HG02623 (cell line): ENCODE measurements around the gene PLCL1.

Source experiments
- ATAC-seq: cut with Tn5 transposase; IDR thresholded peaks from one replicate; pipeline ENCODE4 v1.9.1; 2021; ENCODE audit warnings: moderate library complexity; ENCODE audit not compliant: unreplicated experiment

The PLCL1 gene

GRCh38 chr2:198102120-198102519 is 297.7 kb downstream of the PLCL1 start:
- no peak for ATAC-seq

GRCh38 chr2:198102856-198103255 is 298.5 kb downstream of the PLCL1 start:
- no peak for ATAC-seq

GRCh38 chr2:198106621-198107385 is 302.4 kb downstream of the PLCL1 start:
- no peak for ATAC-seq

DNA sequence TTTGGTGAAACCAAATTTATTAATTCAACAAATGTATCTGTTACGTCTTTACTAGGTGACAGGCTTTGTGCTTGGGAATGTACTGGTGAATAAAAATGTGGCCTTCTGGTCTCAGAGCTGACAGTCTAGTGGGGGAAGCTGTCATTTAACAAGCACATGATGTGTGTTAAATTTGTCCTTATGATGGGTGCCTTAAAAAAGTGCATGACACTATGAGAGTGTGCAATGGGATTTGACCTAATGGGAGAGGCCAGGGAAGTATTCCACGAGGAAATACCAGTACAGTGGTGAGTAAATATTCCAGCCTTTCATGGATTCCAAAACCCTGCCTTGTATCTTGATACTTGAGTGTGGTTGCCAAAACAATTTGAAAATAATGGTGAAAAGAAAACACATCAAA is 308.9 kb downstream of the PLCL1 start:
- ATAC-seq, result no peak

- ATAC-seq, result no peak
Observed at GRCh38 chr2:198114064-198114463, 309.7 kb downstream of the PLCL1 start.

DNA sequence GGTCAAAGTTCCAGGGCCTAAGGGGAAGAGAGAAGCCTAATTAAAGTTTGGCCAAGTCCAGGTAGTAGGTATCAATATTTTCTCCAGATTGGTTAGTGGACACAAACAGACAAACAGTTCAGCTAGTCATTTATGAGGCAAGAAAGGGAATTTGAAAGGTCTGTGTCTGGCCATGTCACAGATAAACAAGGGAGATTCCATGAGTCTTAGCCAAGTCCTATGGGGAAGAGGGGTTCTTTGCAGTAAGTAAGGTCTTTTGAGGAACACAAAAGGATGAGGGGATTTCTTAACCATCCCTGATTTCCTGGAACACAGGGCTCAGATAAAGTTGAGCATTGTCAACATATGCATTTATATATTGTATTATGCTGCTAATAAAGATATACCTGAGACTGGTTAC is 310.8 kb downstream of the PLCL1 start:
- ATAC-seq, result no peak

- ATAC-seq, result no peak
Observed at GRCh38 chr2:198116756-198117155, 312.4 kb downstream of the PLCL1 start.

DNA sequence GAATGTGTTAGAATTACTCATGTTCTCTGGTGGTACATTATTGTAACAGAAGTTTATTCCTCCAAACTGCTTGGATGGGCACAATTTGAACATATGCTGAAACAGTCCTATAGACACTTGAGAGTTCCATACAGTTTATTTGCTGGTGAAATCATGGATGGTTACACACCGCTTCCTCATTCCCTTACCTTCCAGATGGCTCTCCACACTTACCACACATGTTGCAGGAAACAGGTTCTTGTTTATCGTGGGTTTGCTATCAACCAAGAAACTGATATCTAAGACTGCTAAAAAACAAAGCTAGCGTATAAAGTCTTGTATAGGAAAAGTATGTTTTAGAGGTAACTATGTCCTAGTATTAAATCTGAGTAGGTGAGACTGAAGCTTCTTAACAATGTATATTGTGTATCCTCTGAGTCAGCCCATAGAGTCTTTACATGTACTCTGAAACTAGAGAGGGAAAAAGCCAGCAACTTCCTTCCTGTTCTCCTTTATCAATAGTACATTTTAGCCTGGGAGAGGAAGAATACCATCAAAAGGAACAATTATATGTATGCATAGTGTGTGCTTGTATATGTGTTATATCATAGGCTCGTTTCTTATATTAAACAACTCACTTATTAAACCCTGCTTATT is 313.1 kb downstream of the PLCL1 start:
- ATAC-seq, result no peak

GRCh38 chr2:198127627-198128026 is 323.2 kb downstream of the PLCL1 start:
- peak; percentile 72 for ATAC-seq

DNA sequence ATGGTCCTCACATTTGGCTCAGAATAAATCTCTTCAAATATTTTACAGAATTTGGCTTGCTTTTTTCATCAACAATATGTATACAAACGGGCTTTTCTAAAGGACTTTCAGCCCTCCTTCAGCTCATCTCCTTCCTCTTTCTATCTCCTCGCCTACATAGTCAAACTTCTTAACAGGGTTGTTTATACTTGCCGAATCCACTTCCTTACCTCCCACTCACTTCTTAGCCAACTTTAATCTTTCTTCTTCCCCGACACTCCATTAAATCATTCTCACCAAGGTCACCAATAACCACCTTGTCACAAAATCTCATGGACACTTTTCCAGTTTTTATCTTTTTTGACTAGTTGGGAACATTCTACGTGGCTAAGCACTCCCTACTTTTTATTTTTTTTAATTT is 325.2 kb downstream of the PLCL1 start:
- no peak for ATAC-seq

DNA sequence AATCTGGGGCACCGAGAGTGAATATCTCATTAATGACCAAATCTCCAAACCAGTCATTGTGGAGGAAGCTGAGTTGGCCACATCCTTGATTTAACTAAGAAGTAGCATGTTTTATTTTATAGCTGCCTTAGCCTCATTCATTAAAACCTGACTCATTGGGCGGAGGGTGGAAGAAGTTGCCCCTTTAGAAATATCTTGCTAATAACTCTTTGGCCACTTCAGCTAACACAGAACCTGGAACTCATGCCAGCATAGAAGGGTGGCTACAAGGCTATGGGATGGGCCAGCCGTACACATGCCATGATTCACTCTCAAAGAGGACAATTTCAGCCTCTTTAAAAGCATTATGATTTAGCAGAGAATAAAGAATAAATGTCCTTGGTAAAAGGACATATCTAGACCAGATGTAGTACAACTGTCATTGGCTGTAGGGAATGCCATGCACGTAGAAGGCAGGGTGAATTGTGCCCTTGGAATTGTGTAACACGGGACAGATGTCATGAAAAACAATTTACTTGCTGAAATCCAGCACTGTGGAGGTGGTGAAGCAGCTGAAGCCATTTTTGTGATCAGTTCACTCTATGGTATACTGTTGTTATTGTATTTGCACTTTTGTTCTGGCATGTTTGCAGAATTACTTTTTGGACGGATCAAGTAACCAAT is 330.0 kb downstream of the PLCL1 start:
- ATAC-seq, result no peak

- no peak for ATAC-seq
Observed at GRCh38 chr2:198135481-198135934, 331.1 kb downstream of the PLCL1 start.

- no peak for ATAC-seq
Observed at GRCh38 chr2:198136142-198136541, 331.7 kb downstream of the PLCL1 start.

- ATAC-seq, result no peak
Observed at GRCh38 chr2:198137733-198138132, 333.3 kb downstream of the PLCL1 start.

GRCh38 chr2:198141726-198142125 is 337.3 kb downstream of the PLCL1 start:
- no peak for ATAC-seq

- no peak for ATAC-seq
Observed at GRCh38 chr2:198143156-198143555, 338.8 kb downstream of the PLCL1 start.

GRCh38 chr2:198143793-198144192 is 339.4 kb downstream of the PLCL1 start:
- no peak for ATAC-seq

- no peak for ATAC-seq
Observed at GRCh38 chr2:198144660-198145059, 340.3 kb downstream of the PLCL1 start.

GRCh38 chr2:198146346-198146940 is 342.1 kb downstream of the PLCL1 start:
- no peak for ATAC-seq

DNA sequence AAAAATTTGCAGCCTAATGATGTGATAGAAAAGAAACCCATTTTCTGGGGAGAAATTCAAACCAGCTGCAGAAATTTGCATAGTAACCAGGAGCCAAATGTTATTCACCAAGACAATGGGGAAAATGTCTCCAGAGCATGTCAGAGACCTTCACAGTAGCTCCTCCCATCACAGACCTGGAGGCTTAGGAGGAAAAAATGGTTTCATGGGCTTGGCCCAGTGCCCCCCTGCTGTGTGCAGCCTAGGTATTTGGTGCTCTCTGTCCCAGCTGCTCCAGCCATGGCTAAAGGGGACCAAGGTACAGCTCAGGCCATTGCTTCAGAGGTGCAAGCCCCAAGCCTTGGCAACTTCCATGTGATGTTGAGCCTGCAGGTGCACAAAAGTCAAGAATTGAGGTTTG is 352.9 kb downstream of the PLCL1 start:
- no peak for ATAC-seq

GRCh38 chr2:198161151-198161550 is 356.8 kb downstream of the PLCL1 start:
- ATAC-seq, result no peak

DNA sequence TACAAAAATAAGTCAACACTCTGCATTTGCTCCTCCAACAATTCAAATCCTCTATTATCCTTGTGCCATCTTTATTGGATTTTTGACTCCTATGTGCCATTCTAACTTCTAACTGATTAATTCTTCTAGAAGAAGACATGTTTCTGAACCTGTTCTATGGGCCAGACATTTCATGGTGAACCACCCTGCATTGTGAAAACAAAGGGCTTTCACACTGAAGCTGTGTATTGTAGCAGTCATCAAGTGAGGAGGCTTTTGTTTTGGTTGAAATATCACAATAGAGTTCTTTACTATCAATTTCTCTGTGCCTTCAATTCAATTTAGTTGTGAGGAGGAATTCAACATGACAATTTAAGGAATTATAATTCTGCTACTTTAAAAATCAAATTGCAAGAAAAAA is 357.9 kb downstream of the PLCL1 start:
- no peak for ATAC-seq
